Fibroblast of peridontal ligament (primary cell): ENCODE data around the gene ARMC3.
"Not testable (repeated sequence)": the region's sequence is repeated elsewhere in the genome, so short reads cannot be mapped to it uniquely, and the experiment has no call there.

ENCODE experiments used
- DNase-seq: peaks from one replicate; pipeline ENCODE4 v3.0.0-alpha.2; 2010; ENCODE audit errors: extremely low read depth

ARMC3 gene

DNA sequence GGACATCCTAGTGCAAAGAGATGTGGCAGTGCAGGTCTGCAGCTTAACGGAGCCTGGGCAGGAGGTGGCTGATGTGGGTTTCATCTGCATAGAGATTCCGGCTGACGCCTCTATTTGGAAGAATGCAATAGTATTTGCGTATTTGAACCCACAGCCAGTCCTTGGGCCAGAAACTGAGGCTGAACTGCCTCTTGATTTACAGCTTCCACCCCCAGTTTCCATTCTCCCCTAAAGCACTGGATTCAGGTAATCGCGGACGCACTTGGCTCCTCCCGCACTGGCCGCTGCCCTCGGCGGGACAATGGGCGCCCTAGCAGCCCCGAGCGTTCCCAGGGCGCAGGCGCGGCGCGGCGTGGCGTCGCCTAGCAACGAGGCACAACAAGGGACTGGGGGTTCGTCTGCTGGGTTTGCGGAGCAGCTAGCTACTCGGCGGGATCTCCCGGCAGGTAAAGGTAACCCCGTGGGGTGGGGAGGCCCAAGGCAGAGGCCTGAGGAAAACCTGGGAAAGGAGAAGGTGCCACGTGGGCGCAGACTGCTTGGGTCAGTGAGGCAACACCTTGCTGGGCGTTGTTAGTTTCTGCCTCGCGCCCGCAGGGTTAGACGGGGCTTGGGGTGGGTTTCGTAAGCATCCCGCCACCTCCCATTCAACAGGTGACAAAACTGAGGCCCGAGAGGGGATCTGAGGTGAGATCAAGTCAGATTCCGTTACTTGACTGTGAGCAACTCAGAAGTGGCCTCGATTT, at the start of gene ARMC3:
ARMC3 (plus strand) TSS at position 393 of the 743 bp plus-strand sequence. CDS start 3,944 bp downstream, outside the sequence.
- DNase-seq: no peak

DNA sequence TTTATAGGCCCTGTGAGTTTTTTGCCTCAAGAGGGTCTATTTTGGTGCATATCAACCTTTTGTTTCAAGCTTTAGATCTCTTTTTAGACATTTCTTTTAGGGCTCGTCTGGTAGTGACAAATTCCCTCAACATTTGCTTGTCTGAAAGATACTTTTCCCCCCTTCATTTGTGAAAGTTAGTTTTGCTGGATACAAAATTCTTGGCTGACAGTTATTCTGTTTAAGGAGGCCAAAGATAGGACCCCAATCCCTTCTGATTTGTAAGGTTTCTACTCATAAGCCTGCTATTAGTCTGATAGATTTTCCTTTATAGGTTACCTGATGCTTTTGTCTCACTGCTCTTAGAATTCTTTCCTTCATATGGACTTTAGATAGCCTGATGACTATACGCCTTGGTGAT, 36.1 kb upstream of the ARMC3 start:
- no peak for DNase-seq

DNA sequence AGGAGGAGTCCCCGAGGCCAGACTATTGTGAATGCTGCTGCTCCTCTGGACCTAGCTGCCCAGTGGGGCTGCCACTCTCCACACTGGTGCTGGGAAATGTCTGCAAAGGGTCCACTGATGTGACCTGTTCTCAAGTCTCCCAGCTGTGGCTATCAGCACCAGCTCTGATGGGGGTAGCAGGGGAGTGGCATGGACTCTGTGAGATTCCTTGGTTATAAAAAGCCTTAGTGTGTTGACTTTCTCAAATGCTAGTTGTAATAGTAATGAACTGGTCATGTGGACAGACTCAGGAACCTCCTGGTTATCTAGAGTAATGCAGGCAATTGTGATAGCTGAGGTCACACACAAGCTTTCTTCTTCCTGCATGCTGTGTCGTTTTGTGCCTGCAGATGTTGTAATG, 34.1 kb upstream of the ARMC3 start:
- DNase-seq: no peak

GRCh38 chr10:22894714-22895113, 33.1 kb upstream of the ARMC3 start:
- no peak for DNase-seq

DNA sequence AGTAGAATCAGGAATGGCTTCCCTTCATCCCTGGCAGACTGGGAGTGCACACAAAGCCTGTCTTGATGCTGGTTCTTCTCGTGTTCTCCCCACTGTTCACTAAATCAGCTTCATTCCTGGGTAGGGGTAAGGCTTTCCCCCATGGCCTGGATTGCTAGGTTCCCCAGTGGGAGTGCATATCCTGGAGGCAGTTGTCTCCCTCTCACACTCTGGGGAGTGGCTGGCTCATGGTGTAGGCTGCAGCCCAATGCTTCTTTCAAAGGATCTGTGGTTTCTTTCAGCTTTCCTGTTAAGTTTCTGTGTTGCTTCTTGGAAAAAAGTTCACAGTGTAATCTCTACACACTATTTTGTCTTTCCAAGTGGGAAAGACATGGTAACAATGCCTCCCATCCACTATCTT, 32.6 kb upstream of the ARMC3 start:
- no peak for DNase-seq

GRCh38 chr10:22897371-22897770, 30.5 kb upstream of the ARMC3 start:
- DNase-seq: no peak

DNA sequence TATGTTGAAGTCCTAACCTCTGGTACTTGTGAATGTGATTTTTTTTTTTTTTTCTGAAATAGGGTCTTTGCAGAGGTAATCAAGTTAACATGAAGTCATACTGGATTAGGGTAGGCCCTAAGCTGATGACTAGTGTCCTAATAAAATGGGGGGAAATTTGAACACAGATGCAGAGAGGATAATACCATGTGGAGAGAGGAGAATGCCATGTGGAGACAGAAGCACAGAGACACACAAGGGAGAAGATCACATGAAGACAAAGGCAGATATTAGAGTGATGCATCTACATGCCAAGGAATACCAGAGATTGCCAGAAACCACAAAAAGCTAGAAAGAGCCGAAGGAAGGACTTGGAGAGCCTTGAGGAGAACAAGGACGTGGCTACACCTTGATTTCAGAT, 28.5 kb upstream of the ARMC3 start:
- no peak for DNase-seq

- no peak for DNase-seq
Observed at GRCh38 chr10:22899775-22900174, 28.1 kb upstream of the ARMC3 start.

DNA sequence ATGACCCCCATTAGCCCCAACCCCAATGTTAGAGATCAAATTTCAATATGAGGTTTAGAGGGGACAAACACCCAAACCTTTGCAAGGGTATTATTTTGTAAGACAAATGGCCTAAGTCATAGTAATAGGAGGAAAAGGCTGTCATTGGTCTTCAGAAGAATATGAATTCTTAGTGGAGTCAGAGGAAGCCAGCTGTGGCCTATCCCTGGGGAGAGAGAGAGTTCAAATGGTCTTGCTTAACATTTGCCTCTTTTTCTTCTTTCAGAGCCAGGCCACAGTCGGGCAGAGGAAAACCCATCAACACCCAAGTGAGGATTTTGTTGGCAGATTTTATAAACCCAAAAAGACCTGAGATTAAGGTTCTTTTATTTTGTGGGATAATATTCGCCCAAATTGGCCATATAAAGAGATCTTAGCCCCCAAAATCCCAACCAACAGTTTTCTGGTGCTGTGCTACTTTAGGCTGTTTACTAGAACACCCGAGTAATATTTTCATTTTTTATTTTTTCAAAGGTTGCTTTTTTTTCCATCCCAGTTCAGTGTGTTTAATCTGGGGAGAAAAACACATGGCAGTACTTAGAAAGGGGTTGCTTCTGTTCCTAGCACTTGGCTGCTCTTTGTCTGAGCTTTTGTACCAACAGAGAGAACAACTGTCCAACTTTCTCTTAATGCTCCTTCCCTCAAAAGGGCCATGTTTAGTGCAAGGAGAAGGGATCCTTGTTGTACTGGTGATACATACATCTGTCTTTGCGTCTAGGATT, 26.8 kb upstream of the ARMC3 start:
- no peak for DNase-seq

- DNase-seq: not testable (repeated sequence)
Observed at GRCh38 chr10:22902147-22902546, 25.7 kb upstream of the ARMC3 start.

DNA sequence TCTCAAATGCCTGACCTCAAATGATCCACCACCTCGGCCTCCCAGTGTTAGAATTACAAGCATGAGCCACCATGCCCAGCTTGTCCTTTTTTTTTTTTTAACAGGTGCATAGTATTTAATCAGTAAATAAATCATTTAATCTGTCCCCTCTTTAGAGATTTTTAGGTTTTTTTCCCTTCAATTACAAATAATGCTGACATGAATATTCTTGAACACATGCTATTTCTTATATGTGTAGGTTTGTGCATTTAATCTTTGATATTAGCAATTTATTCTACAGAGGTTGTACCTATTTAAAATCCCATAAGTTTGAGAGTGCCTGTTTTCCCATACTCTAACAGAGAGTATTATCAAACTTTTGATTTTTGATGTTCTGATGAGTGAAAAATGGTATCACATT, 24.2 kb upstream of the ARMC3 start:
- DNase-seq: no peak

- no peak for DNase-seq
Observed at GRCh38 chr10:22906767-22907166, 21.1 kb upstream of the ARMC3 start.

DNA sequence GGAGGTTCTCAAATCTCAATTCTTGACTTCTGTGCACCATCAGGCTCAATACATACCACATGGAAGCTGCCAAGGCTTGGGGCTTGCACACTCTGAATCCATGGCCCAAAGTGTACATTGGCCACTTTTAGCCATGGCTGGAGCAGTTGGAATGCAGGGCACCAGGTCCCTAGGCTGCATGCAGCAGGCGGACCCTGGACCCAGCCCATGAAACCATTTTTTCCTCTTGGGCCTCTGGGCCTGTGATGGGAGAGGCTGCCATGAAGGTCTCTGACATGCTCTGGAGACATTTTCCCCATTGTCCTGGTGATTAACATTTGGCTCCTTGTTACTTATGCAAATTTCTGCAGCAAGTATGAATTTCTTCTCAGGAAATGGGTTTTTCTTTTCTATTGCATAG, 19.0 kb upstream of the ARMC3 start:
- no peak for DNase-seq

DNA sequence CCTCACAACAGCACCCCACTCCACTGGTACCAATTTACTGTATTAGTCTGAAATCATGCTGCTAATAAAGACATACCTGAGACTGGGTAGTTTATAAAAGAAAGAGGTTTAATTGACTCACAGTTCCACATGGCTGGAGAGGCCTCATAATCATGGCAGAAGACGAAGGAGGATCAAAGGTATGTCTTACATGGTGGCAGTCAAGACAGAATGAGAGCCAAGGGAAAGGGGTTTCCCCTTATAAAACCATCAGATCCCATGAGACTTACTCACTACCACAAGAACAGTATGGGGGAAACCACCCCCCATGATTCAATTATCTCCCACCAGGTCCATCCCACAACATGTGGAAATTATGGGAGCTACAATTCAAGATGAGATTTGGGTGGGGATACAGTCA, 18.2 kb upstream of the ARMC3 start:
- DNase-seq: not testable (repeated sequence)

DNA sequence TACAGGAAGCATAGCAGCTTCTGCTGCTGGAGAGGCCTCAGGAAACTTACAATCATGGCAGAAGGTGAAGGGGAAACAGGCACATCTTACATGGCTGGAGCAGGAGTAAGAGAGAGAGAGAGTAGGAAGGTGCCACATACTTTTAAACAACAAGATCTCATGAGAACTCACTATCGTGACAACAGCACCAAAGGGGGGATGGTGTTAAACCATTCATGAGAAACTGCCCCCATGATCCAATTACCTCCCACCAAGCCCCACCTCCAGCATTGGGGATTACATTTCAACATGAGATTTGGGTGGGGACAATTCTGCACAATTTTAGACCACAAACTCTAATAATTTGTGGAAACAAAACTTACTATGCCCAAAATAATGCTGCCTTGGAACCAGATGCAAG, 16.8 kb upstream of the ARMC3 start:
- DNase-seq: no peak

- DNase-seq: no peak
Observed at GRCh38 chr10:22911889-22912762, 15.7 kb upstream of the ARMC3 start.

DNA sequence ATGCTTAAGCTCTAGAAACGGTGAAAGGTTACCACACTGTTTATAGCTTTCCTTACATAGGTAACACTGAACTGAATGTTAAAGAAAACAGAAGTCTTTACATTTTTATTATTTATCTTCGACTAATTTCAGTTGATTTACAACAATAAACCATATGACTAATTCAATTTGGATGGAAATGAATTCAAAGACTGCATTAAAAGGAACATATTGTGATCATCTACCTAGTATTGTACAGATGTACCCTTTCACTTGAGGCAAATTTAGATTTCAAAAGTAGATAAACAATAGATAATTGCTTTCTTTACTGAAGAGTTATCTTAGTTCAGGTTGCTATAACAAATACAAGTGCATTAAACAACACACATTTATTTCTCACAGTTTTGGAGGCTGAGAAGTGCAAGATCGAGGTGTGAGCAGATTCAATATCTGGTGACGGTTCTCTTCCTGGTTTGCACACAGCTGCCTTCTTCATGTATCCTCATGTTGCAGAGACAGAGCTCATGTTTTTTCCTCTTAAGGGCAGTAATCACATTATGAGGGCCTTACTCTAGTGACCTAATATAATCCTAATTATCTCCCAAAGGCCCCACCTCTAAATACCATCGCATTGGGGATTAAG, 15.0 kb upstream of the ARMC3 start:
- DNase-seq: no peak

- no peak for DNase-seq
Observed at GRCh38 chr10:22913474-22914092, 14.3 kb upstream of the ARMC3 start.

- no peak for DNase-seq
Observed at GRCh38 chr10:22915314-22915713, 12.5 kb upstream of the ARMC3 start.

DNA sequence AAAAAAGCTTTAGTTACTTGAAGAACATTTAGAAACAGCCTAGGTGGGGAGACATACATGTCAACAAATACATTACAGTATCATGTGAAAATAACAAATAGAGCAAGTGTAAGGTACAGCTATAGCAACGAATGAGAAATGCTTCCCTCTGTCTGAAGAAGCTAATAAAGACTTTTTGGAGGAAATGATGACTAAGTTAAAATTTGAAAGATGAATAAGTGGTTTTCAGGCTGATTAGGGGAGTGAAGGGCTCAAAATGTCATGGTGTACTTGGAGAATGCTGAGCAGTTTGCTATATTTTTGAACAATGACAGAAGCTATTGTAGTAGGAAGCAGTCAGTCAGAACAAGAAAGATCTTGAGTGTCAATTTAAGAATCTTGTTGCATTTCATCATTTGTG, 2.8 kb upstream of the ARMC3 start:
- DNase-seq: no peak

GRCh38 chr10:22927166-22927565, 687 bp upstream of the ARMC3 start:
- no peak for DNase-seq
